Activated naive CD8-positive, alpha-beta T cell treated with anti-CD3 and anti-CD28 coated beads, Interleukin-2, amount 50 U/mL, for 16 hours (primary cell): ENCODE data around the gene TMC6.
"Not testable (repeated sequence)": the region's sequence is repeated elsewhere in the genome, so short reads cannot be mapped to it uniquely, and the experiment has no call there.

Experiments
- DNase-seq: peaks from one replicate; pipeline ENCODE4 v3.0.0-alpha.2; 2020; ENCODE audit warnings: low read depth, low spot score

Gene TMC6, protein sequence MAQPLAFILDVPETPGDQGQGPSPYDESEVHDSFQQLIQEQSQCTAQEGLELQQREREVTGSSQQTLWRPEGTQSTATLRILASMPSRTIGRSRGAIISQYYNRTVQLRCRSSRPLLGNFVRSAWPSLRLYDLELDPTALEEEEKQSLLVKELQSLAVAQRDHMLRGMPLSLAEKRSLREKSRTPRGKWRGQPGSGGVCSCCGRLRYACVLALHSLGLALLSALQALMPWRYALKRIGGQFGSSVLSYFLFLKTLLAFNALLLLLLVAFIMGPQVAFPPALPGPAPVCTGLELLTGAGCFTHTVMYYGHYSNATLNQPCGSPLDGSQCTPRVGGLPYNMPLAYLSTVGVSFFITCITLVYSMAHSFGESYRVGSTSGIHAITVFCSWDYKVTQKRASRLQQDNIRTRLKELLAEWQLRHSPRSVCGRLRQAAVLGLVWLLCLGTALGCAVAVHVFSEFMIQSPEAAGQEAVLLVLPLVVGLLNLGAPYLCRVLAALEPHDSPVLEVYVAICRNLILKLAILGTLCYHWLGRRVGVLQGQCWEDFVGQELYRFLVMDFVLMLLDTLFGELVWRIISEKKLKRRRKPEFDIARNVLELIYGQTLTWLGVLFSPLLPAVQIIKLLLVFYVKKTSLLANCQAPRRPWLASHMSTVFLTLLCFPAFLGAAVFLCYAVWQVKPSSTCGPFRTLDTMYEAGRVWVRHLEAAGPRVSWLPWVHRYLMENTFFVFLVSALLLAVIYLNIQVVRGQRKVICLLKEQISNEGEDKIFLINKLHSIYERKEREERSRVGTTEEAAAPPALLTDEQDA

GRCh38 chr17:78128551-78129350 lies at the start of gene TMC6:
TMC6 (minus strand) TSS chr17:78128755; CDS start chr17:78126832, 1,923 bp downstream.
- no peak for DNase-seq

- peak; percentile 51 for DNase-seq
Measured at GRCh38 chr17:78176548-78177025, 48.0 kb upstream of the TMC6 start.

- no peak for DNase-seq
Measured at GRCh38 chr17:78175643-78175981, 47.1 kb upstream of the TMC6 start.

DNA sequence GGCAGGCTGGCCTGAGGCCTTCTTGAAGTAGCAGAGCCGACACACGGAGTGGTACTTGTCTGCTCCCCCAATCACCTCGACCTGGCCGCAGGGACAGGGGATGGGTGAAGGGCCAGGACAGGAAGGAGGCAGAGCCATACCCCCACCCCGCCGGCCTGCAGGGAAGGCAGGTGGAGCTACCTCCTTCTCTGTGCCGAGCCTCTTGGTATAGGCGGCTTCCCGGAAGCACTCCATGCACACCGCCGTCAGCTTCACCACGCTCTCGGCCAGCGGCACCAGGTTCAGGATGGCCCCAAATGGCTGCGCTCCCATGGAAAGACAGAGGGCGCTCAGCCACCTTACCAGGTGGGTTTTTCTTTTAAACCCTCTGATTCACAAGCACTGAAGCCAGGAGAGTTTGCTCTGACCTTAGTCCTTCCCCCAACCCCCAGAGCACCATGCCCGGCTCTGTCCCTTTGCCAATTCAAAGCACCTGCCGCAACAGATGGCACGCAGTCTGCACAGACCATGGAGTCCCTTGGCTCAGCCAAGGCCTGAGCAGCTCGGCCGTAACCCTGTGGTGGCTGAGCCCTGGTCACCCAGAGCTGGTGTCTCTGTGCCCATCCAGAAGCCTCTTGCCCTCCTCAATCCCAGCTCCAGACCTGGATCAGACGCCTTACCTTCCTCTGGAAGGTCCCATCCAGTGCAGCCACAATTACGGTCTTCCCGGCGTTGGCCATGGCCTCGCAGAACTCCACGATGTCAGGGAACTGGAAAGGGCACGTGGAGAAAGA lies 46.5 kb upstream of the TMC6 start:
- no peak for DNase-seq

DNA sequence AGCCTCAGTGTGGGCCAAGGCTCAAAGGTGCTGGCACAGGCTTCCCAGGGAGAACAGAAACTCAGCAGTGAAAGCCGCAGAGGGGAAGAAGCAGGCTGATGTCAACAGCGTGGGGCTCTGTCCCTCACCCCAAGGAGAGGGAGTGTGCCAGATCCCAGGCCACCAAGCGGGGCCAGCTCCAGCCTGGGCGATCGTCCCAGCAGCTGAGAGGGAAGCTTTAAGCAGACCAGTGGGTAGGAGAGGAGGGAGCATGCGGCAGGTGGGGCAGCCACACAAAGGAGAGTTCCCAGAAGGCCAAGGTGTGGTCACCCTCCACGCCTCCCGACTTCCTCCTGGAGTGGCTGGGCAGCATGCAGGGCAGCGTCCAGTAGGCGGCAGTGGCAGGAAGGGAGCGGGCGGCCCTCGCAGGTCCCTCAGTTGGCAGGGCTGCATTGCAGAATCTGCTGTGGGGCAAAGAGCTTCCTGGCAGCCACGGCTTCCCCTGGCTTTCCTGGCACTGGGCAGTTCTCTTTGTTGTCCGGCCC lies 45.9 kb upstream of the TMC6 start:
- DNase-seq: no peak

DNA sequence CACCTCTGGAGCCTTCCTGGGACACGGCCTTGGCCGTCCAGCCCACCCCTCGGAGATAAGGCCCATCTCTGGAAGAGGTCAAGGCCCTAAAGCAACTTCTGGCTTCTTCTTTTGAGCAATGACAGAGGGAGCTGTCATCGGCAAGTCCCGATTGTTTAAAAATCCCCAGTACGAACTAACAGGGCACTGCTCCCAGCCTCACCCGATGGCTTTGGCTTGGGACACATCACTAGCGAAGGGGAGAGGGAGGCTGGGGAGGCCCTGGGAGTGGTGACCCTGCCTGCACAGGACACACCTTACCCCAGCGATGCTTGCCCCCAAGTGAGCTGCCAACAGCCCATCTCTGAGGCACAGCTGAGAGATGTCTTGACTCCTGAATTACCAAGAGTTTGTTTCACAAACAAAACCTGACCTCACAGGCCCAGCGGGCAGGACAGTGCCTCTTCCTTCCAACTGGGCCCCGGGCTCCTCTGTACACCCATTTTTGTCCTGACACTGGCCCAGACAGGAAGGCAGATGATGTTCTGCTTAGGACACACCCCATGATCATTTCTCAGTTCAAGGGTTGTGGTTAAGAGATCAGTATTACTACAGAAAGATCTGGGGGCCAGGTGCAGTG lies 44.7 kb upstream of the TMC6 start:
- DNase-seq: no peak

DNA sequence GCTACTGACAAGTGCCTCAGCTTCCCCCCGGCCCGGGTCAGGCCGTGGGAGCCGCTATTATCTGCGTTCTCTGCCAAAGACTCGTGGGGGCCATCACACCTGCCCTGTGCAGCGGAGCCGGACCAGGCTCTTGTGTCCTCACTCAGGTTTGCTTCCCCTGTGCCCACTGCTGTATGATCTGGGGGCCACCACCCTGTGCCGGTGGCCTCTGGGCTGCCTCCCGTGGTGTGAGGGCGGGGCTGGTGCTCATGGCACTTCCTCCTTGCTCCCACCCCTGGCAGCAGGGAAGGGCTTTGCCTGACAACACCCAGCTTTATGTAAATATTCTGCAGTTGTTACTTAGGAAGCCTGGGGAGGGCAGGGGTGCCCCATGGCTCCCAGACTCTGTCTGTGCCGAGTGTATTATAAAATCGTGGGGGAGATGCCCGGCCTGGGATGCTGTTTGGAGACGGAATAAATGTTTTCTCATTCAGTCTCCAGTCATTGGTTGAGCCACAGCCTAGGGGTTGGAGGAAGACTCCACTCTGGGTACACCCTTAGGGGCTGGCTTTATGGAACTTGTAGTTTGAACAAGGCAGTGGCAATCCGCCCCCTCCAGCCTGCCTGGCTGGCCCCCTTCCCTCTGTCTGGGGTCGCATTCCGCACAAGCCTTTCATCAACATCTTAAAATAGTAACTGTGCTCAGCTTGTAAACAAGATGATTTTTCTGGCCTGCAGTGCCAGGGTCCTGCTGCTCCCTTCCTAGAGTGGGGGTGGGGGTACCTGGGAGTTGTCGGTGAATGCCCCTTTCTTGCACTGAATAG lies 43.9 kb upstream of the TMC6 start:
- DNase-seq: no peak

DNA sequence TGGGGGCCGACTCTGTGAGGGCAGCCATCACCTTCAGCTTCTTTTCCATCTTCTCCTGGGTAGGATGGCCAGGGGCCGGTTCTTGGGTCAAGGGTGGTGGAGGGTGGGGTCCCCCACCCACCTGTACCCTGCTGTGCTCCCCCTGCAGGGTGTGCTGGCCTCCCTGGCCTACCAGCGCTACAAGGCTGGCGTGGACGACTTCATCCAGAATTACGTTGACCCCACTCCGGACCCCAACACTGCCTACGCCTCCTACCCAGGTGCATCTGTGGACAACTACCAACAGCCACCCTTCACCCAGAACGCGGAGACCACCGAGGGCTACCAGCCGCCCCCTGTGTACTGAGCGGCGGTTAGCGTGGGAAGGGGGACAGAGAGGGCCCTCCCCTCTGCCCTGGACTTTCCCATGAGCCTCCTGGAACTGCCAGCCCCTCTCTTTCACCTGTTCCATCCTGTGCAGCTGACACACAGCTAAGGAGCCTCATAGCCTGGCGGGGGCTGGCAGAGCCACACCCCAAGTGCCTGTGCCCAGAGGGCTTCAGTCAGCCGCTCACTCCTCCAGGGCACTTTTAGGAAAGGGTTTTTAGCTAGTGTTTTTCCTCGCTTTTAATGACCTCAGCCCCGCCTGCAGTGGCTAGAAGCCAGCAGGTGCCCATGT lies 43.2 kb upstream of the TMC6 start:
- DNase-seq: not testable (repeated sequence)

- no peak for DNase-seq
Measured at GRCh38 chr17:78170692-78171590, 42.4 kb upstream of the TMC6 start.

DNA sequence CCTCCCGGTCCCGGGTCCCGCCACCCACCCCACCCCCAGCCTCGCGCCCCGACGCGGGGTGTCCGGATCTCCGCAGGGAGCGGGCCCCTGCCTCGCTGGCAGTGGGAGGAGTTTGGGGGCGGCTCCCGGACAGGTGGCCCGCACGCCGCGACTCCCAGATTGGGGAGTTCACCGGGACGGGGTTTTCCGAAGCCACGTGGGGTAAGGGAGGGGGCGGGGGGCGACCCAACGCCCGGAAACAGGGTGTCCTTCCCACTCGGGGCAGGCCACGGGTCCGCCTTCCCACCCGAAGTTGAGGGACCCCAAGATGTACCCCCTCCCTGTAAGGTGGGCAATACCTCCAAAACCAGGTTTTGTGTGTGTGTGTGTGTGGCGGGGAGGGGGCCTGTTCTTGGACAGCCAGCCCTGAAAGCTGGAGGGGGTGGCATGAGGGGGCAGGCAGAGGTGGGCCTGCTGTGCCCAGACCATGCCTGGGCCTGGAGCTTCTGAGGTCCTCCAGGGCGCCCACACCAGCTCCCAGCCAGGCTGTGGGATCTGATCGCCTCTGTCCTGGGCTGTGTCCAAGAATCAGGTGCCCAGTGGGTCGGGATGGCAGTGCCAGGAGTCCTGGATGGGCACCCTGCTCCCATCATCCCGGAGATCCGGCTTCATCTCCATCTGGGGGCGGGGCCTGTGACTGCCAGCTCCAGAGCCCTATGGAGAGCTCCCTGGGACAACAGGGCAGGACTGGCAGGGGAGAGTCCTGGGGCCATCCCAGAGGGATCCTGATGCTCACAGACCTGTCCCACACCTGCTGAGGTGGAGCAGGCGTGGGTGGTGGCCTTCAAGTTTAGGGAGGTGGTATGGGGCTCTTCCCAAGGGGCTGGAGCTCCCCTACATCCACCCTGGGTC lies 40.6 kb upstream of the TMC6 start:
- DNase-seq: peak; percentile 45

GRCh38 chr17:78168242-78168902 lies 39.8 kb upstream of the TMC6 start, which contains the start of gene SYNGR2:
SYNGR2 (plus strand) TSS chr17:78168581; CDS start chr17:78168617, 36 bp downstream.
- DNase-seq: peak; percentile 76

GRCh38 chr17:78166416-78166815 lies 37.9 kb upstream of the TMC6 start:
- DNase-seq: no peak

- DNase-seq: no peak
Measured at GRCh38 chr17:78164748-78165607, 36.4 kb upstream of the TMC6 start.

DNA sequence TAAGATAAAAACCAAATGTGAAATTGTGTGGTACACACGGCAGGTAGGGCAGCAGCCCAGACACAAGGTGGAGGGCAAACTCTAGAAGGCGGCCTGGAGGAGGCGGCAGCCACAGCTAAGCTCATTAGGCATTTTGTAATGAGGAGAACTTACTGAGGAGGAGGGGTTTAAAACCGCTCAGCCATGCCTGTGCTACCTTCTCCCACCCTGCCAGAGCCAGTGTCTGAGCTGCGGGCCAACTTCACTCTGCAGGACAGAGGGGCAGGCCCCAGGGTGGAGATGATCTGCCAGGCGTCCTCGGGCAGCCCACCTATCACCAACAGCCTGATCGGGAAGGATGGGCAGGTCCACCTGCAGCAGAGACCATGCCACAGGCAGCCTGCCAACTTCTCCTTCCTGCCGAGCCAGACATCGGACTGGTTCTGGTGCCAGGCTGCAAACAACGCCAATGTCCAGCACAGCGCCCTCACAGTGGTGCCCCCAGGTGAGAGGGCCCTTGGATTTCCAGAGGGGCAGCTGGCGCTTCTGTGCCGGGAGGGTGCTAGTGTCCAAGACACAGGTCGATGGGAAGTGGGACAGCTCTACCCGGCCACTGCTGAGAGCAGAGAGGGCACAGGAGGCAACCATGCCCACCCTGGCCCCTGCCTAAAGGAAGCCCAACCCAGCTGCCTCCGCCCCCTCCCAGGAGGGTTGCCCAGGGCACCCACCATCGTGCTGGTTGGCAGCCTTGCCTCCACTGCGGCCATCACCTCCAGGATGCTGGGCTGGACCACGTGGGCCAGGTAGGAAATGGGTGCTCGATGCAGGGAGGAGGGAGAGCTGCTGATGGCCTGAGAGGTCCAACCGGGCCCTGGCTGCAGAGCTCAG lies 35.6 kb upstream of the TMC6 start:
- DNase-seq: no peak
